Thyroid gland (tissue), 4 donors: Measurements from ENCODE around the gene IL5RA. TPM values are rescaled to one million over a fixed set of nuclear protein-coding genes. Genes with fewer than 3 reads are reported as not detected.

Source experiments
- DNase-seq, 2 donors: peaks; one replicate each; pipeline ENCODE4 v3.0.0-alpha.2; 2019
- H3K27ac ChIP-seq, 3 donors: fragments of 200-600 bp; sonication (generic); 1 replicate in 2 of 3; 2 replicates in 1 of 3; pipeline ENCODE4 v1.5.1; 2016 to 2019; ENCODE audit warnings: mild to moderate bottlenecking in 1 of 3, moderate library complexity in 1 of 3
- H3K27me3 ChIP-seq: fragments of 200-600 bp; sonication (generic); one replicate; pipeline ENCODE4 v1.5.1; 2019
- H3K36me3 ChIP-seq, 2 donors: fragments of 200-600 bp; sonication (generic); one replicate each; pipeline ENCODE4 v1.5.1; 2016 to 2019
- H3K4me1 ChIP-seq, 2 donors: fragments of 200-600 bp; sonication (generic); one replicate each; pipeline ENCODE4 v1.5.1; 2017 to 2019
- H3K4me3 ChIP-seq, 3 donors: fragments of 200-600 bp; sonication (generic); replicated peaks in 1 of 3; 1 replicate in 2 of 3; 2 replicates in 1 of 3; pipeline ENCODE4 v1.5.1; 2016; ENCODE audit warnings: mild to moderate bottlenecking in 1 of 3
- H3K9me3 ChIP-seq: fragments of 200-600 bp; sonication (generic); one replicate; pipeline ENCODE4 v1.5.1; 2017
- CTCF ChIP-seq, 6 experiments: fragments of 200-600 bp in 3 of 6; fragments of 450-650 bp in 3 of 6; sonication (generic) in 3 of 6; IDR thresholded peaks; one replicate each; pipeline ENCODE4 v1.5.1; 2016 to 2019; ENCODE audit warnings: antibody characterized with exemption in 6 of 6, mild to moderate bottlenecking in 2 of 6, inconsistent platforms in 1 of 6, moderate library complexity in 1 of 6
- POLR2A ChIP-seq, 2 donors: fragments of 450-650 bp; IDR thresholded peaks; one replicate each; pipeline ENCODE4 v1.6.1; 2017; ENCODE audit warnings: antibody characterized with exemption in 2 of 2, mild to moderate bottlenecking in 2 of 2, moderate library complexity in 1 of 2
- WGBS, 2 donors: methylation state at CpG; one replicate each; pipeline ENCODE4 v1.1.5; 2017; 5-methylcytosine and 5-hydroxymethylcytosine counted together
- intact Hi-C: fragments of 100-400 bp; cut with DNase I; formaldehyde crosslinking; loops from one replicate; pipeline ENCODE4 v1.15.1; 2023
- total RNA-seq, 4 donors: library from RNA; depleted of rRNA; stranded (reverse); fragments of >200 nt; gene quantifications; one replicate each; pipeline ENCODE4 v1.2.3, GENCODE V29; 2016

The IL5RA gene
- total RNA-seq, 4 donors from 2014 or later, result 1.6 TPM; not detected in 3

DNA sequence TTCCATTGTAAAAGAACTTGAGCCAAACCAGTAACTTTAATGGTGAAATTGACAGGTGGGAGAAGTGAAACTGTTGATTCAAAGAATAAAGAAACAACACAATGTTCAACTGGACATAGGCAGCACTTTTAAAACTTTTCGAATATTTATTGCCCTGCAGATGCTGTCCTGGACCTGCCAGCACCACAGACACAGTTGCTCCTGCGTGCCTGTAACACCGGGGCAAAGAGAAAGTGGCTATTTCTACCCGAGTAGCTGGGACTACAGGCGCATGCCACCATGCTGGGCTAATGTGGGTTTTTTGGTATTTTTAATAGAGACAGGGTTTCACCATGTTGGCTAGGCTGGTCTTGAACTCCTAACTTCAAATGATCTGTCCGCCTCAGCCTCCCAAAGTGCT is 7.4 kb downstream of the IL5RA start:
- Histone ChIP-seq H3K27me3 (no peaks in the 10 kb centered on the region), H3K36me3 (no peaks in the 10 kb centered on the region), H3K4me1 (peaks cover 6 to 7% of the 10 kb centered on the region in 2 donors), H3K27ac (no peak overlapping the region), H3K4me3 (no peak overlapping the region), H3K9me3 (no peaks in the 10 kb centered on the region)
- TF ChIP-seq CTCF (IDR thresholded peaks at IDR 0.05) (no peak), POLR2A (IDR thresholded peaks at IDR 0.05) (no peak)
- 93 to 95% methylated on average over 6 of the region's 6 CpGs for WGBS, 2 donors
- intact Hi-C loops, result no loop called here
- DNase-seq, result no peak

DNA sequence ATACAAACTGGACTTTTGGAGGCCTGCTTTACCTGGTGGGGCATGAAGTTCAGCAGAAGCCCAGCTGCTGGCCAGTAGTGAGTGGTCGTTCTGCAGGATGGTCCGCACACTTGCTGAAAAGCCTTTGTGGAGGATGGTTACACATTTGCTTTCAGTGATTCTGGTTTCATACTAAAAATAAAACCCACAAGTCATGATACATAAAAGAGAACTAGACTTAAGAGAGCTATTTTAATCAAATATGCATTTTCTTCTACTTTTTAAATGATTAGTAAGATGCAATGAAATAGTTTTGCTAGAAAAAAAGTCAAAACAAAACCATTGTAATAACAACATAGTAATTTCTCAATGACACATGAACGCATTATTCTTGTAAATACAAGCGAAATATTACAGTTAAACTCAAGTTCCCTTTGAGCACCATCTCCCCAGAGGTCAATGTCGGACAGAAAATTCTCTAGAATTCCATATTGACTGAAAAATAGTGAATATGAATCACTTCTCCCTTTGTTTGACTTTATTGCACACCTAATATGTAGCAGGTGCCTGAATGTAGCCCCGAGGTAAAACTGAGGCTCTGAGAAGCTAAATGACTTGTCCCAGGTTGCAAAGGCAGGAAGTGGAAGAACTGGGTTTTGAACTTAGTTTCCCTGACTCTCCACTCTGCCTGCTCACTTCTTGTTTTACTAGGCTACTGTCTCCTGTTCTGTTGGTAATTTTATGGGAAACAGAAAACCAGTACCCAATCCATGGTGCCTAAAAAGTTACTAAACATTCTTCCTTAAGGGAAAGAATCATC is 8.3 kb downstream of the IL5RA start:
- no peak for DNase-seq
- peaks cover 6 to 7% of the 10 kb centered on the region in 2 donors for H3K4me1 ChIP-seq
- WGBS, 2 donors, result 76 to 87% methylated on average over 6 of the region's 6 CpGs
- intact Hi-C loops, result no loop called here
- no peaks in the 10 kb centered on the region for H3K9me3 ChIP-seq
- H3K36me3 ChIP-seq, result no peaks in the 10 kb centered on the region
- H3K27ac ChIP-seq, result no peak overlapping the region
- no peaks in the 10 kb centered on the region for H3K27me3 ChIP-seq
- H3K4me3 ChIP-seq, result no peak overlapping the region
- TF ChIP-seq POLR2A (IDR thresholded peaks at IDR 0.05), result no peak
- TF ChIP-seq CTCF (IDR thresholded peaks at IDR 0.05), result no peak

DNA sequence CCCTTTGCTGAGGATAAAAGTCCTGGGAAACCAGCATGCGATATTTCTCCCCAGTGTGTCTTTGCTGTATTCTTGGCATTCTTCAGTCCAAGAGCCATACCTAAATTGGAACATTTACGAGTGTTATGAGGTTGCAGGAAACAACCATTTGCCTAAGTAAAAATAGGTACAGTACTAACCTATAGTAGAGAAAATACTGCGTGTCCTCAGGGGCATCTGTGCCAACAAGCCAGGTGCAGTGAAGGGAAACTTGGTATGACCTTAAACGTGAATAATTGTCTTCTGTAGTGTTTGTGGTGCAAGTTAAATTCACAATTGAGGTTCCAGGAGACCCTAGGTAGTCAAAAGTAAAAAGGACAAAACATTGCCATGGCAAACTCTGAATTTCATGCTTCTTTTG is 12.2 kb downstream of the IL5RA start:
- Histone ChIP-seq H3K4me1 (peaks cover 6 to 9% of the 10 kb centered on the region in 2 donors), H3K27ac (no peak overlapping the region), H3K4me3 (no peak overlapping the region), H3K27me3 (no peaks in the 10 kb centered on the region), H3K36me3 (no peaks in the 10 kb centered on the region), H3K9me3 (no peaks in the 10 kb centered on the region)
- intact Hi-C loops, result no loop called here
- no peak for DNase-seq
- WGBS, 2 donors, result 64 to 72% methylated on average over 4 of the region's 4 CpGs
- no peak for TF ChIP-seq CTCF (IDR thresholded peaks at IDR 0.05)
- TF ChIP-seq POLR2A (IDR thresholded peaks at IDR 0.05), result no peak

DNA sequence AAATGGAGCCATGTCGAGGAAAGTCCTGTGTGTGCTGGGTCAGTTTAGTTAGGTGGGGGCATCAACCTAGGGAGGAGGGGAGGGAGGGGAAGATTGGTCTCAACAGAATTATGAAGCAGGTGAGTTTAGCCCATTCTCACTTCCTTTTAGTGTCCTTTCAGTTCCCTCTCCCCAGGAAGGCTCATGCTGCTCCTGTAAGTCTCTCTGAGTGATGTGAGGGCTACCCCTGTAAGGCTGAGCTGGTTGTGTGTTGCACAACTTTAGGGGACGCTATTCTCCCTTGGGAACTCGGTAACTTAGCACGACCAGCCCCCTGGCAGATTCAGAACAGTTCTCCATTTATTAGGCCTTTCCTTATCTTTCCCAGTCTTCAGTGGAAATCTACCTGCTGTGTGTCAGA is 21.2 kb downstream of the IL5RA start:
- intact Hi-C loops, result no loop called here

More for the DNA sequence above, 21.2 kb downstream of the IL5RA start:
- no peaks in the 10 kb centered on the region for H3K27me3 ChIP-seq
- no peaks in the 10 kb centered on the region for H3K9me3 ChIP-seq
- no peaks in the 10 kb centered on the region for H3K36me3 ChIP-seq
- H3K4me3 ChIP-seq, result no peak overlapping the region
- TF ChIP-seq POLR2A (IDR thresholded peaks at IDR 0.05) (no peak), CTCF (IDR thresholded peaks at IDR 0.05) (no peak)
- H3K4me1 ChIP-seq, result peaks cover 0 to 8% of the 10 kb centered on the region in 2 donors
- 78 to 89% methylated on average over 4 of the region's 4 CpGs for WGBS, 2 donors
- no peak overlapping the region for H3K27ac ChIP-seq
- DNase-seq, result no peak
